PC-3 (cell line): ENCODE data around the gene MICU1. TPM values are rescaled to one million over a fixed set of nuclear protein-coding genes. Genes with fewer than 3 reads are reported as not detected.
"Not testable (repeated sequence)": the region's sequence is repeated elsewhere in the genome, so short reads cannot be mapped to it uniquely, and the experiment has no call there.

ENCODE experiments used
- ATAC-seq: fragments of 200-7000 bp; cut with Tn5 transposase; 2 replicates; pipeline ENCODE4 v1.9.1; 2020; ENCODE audit warnings: mild to moderate bottlenecking, moderate library complexity
- BruUV-seq: library from RNA; stranded (reverse); fragments of 400-500 nt; replicated peaks from 2 replicates; lab custom pipeline; 2021; lab: Mats Ljungman, UMichigan
- CTCF ChIA-PET: fragments of 300-600 bp; sonication (Branson Sonifier 250); formaldehyde crosslinking; loops from one replicate; lab custom pipeline; 2022; ENCODE audit warnings: antibody characterized with exemption; lab: Charles Lee
- POLR2A ChIA-PET: fragments of 300-600 bp; sonication (Branson Sonifier 250); formaldehyde crosslinking; loops from one replicate; lab custom pipeline; 2022; ENCODE audit warnings: antibody characterized with exemption; ENCODE audit not compliant: unreplicated experiment; lab: Charles Lee
- DNase-seq: peaks from one replicate; pipeline ENCODE4 v3.0.0-alpha.2; 2015
- H2AFZ ChIP-seq: fragments of 300-600 bp; sonication (generic); 2 replicates; pipeline ENCODE4 v1.6.0; 2016; ENCODE audit warnings: antibody characterized with exemption, low read length
- H3F3A ChIP-seq: fragments of 300-600 bp; sonication (generic); one replicate; pipeline ENCODE4 v1.6.0; 2017; ENCODE audit warnings: antibody characterized with exemption, low read length, control low read depth, mild to moderate bottlenecking; ENCODE audit not compliant: unreplicated experiment
- H3K27ac ChIP-seq: fragments of 300-600 bp; sonication (generic); 2 replicates; pipeline ENCODE4 v1.5.1; 2016; ENCODE audit warnings: mild to moderate bottlenecking, low read length
- H3K27me3 ChIP-seq: fragments of 300-600 bp; sonication (generic); 2 replicates; pipeline ENCODE4 v1.6.1; 2016; ENCODE audit warnings: low read length, mixed read lengths
- H3K36me3 ChIP-seq: fragments of 300-600 bp; sonication (generic); 2 replicates; pipeline ENCODE4 v1.6.1; 2016; ENCODE audit warnings: low read depth, mixed run types, low read length, mixed read lengths
- H3K4me1 ChIP-seq: fragments of 300-600 bp; sonication (generic); 2 replicates; pipeline ENCODE4 v1.5.1; 2016; ENCODE audit warnings: low read length; ENCODE audit not compliant: insufficient read depth
- H3K4me2 ChIP-seq: fragments of 300-600 bp; sonication (generic); 2 replicates; pipeline ENCODE4 v1.6.0; 2016; ENCODE audit warnings: low read length
- H3K4me3 ChIP-seq: fragments of 300-600 bp; sonication (generic); 2 replicates; pipeline ENCODE4 v1.5.1; 2016; ENCODE audit warnings: mild to moderate bottlenecking, low read length, mixed read lengths
- H3K79me2 ChIP-seq: fragments of 300-600 bp; sonication (generic); 2 replicates; pipeline ENCODE4 v1.6.1; 2017; ENCODE audit warnings: low read length, mixed read lengths
- H3K9ac ChIP-seq: fragments of 300-600 bp; sonication (generic); 2 replicates; pipeline ENCODE4 v1.6.0; 2016; ENCODE audit warnings: mild to moderate bottlenecking, low read length
- H3K9me2 ChIP-seq: fragments of 300-600 bp; sonication (generic); replicated peaks from 2 replicates; pipeline ENCODE4 v1.6.1; 2016; ENCODE audit warnings: mixed run types, low read length, mixed read lengths
- H3K9me3 ChIP-seq: fragments of 300-600 bp; sonication (generic); 2 replicates; pipeline ENCODE4 v1.6.1; 2016; ENCODE audit warnings: low read length, mixed read lengths
- H4K20me1 ChIP-seq: fragments of 300-600 bp; sonication (generic); 2 replicates; pipeline ENCODE4 v1.6.1; 2016; ENCODE audit warnings: low read length, mixed read lengths
- EZH2 ChIP-seq: fragments of 300-600 bp; sonication (generic); IDR thresholded peaks from one replicate; pipeline ENCODE4 v1.6.1; 2017; ENCODE audit warnings: antibody characterized with exemption, mild to moderate bottlenecking, low read length; ENCODE audit not compliant: unreplicated experiment
- EZH2phosphoT487 ChIP-seq: fragments of 300-600 bp; sonication (generic); IDR thresholded peaks from 2 replicates; pipeline ENCODE4 v1.6.1; 2018; ENCODE audit warnings: mild to moderate bottlenecking, antibody characterized with exemption, low read length, borderline replicate concordance
- intact Hi-C: fragments of 100-400 bp; cut with micrococcal nuclease; formaldehyde crosslinking; loops from 2 replicates; pipeline ENCODE4 v1.9.0; 2023
- total RNA-seq: library from RNA; depleted of rRNA; stranded (reverse); fragments of >200 nt; gene quantifications from 2 replicates; pipeline ENCODE4 v1.2.3, GENCODE V29; 2014
- TF ChIP-seq, protein P1 (sequence below): fragments of 300-600 bp; sonication (generic); conservative IDR thresholded peaks from 2 replicates; pipeline ENCODE4 v1.5.1; 2017; ENCODE audit warnings: antibody characterized with exemption, low read depth, mild to moderate bottlenecking, low read length

MICU1 gene
- total RNA-seq, 1 experiment from 2014 or later: 19.8 TPM

DNA sequence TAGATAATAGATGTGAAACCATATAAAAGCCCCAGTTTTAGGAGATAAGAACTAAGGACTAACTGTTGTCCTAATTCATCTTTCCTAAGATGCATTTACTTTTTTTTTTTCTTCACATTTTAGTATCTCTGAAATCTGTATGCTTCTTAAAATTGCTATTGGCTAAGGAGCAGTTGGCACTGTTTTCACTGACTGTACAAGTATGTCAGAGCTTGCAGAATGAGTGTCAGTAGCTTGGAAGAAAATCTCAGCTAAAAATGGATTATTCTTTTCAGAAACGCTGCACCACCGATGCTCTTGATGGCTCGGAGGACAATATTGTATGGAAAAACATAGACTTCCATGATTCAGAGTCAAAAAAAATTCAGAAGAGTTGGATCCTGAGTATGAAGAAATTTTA, 180.0 kb downstream of the MICU1 start:
- no peak overlapping the region for H3K4me2 ChIP-seq
- no peaks in the 10 kb centered on the region for H3K36me3 ChIP-seq
- no peak for TF ChIP-seq EZH2
- TF ChIP-seq, protein P1, sequence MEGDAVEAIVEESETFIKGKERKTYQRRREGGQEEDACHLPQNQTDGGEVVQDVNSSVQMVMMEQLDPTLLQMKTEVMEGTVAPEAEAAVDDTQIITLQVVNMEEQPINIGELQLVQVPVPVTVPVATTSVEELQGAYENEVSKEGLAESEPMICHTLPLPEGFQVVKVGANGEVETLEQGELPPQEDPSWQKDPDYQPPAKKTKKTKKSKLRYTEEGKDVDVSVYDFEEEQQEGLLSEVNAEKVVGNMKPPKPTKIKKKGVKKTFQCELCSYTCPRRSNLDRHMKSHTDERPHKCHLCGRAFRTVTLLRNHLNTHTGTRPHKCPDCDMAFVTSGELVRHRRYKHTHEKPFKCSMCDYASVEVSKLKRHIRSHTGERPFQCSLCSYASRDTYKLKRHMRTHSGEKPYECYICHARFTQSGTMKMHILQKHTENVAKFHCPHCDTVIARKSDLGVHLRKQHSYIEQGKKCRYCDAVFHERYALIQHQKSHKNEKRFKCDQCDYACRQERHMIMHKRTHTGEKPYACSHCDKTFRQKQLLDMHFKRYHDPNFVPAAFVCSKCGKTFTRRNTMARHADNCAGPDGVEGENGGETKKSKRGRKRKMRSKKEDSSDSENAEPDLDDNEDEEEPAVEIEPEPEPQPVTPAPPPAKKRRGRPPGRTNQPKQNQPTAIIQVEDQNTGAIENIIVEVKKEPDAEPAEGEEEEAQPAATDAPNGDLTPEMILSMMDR: no peak
- no peak for TF ChIP-seq EZH2phosphoT487
- no peaks in the 10 kb centered on the region for H4K20me1 ChIP-seq
- no peaks in the 10 kb centered on the region for H3K27me3 ChIP-seq
- no peaks in the 10 kb centered on the region for H3K9me3 ChIP-seq
- DNase-seq (no peak), ATAC-seq (no peak)
- H3K4me1 ChIP-seq: no peaks in the 10 kb centered on the region
- ChIA-PET POLR2A (interaction anchor here (0.6 kb wide), 1 partner anchor 80 kb away, joined by 6 read pairs; no protein-coding TSS in a partner anchor), CTCF (no interaction called here)
- H2AFZ ChIP-seq: no peak overlapping the region
- BruUV-seq: no TSS peak
- intact Hi-C loops: no loop called here
- no peak overlapping the region for H3K27ac ChIP-seq
- no peak overlapping the region for H3K4me3 ChIP-seq
- no peak overlapping the region for H3K9ac ChIP-seq
- H3F3A ChIP-seq: no peaks in the 10 kb centered on the region
- H3K79me2 ChIP-seq: no peaks in the 10 kb centered on the region
- no peaks in the 10 kb centered on the region for H3K9me2 ChIP-seq

DNA sequence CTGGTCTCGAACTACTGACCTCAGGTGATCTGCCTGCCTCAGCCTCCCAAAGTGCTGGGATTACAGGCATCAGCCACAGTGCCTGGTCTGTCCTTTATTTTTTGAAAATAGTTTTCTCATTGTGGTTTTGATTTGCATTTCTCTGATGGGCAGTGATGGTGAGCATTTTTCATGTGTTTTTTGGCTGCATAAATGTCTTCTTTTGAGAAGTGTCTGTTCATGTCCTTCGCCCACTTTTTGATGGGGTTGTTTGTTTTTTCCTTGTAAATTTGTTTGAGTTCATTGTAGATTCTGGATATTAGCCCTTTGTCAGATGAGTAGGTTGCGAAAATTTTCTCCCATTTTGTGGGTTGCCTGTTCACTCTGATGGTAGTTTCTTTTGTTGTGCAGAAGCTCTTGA, 182.9 kb downstream of the MICU1 start:
- POLR2A ChIA-PET, H3K79me2 ChIP-seq, DNase-seq, H4K20me1 ChIP-seq, H3K27me3 ChIP-seq, H3F3A ChIP-seq, CTCF ChIA-PET, H3K36me3 ChIP-seq, H3K4me1 ChIP-seq, intact Hi-C loops, H3K4me2 ChIP-seq, H3K9me3 ChIP-seq, H3K9me2 ChIP-seq, H3K27ac ChIP-seq, ATAC-seq, H3K9ac ChIP-seq, H2AFZ ChIP-seq, H3K4me3 ChIP-seq, BruUV-seq: not testable (repeated sequence)

DNA sequence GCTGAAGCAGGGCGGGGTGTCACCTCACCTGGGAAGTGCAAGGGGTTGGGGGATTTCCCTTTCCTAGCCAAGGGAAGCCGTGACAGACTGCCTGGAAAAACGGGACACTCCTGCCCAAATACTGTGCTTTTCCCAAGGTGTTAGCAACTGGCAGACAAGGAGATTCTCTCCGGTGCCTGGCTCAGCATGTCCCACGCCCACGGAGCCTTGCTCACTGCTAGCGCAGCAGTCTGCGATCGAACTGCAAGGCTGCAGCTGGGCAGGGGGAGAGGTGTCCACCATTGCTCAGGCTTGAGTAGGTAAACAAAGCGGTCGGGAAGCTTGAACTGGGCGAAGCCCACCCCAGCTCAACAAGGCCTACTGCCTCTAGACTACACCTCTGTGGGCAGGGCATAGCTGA, 190.3 kb downstream of the MICU1 start:
- H3K9me2 ChIP-seq: no peaks in the 10 kb centered on the region
- no peak overlapping the region for H3K4me2 ChIP-seq
- intact Hi-C loops: no loop called here
- no peak overlapping the region for H2AFZ ChIP-seq
- no peak overlapping the region for H3K9ac ChIP-seq
- no peak for ATAC-seq
- H4K20me1 ChIP-seq: no peaks in the 10 kb centered on the region
- H3K27me3 ChIP-seq: no peaks in the 10 kb centered on the region
- H3K4me3 ChIP-seq: no peak overlapping the region
- no peaks in the 10 kb centered on the region for H3F3A ChIP-seq
- H3K36me3 ChIP-seq: no peaks in the 10 kb centered on the region
- TF ChIP-seq, protein P1: no peak
- DNase-seq: no peak
- no peaks in the 10 kb centered on the region for H3K79me2 ChIP-seq
- no peak overlapping the region for H3K27ac ChIP-seq
- no peaks in the 10 kb centered on the region for H3K4me1 ChIP-seq
- CTCF ChIA-PET: no interaction called here
- BruUV-seq: no TSS peak
- POLR2A ChIA-PET: no interaction called here
- no peaks in the 10 kb centered on the region for H3K9me3 ChIP-seq

DNA sequence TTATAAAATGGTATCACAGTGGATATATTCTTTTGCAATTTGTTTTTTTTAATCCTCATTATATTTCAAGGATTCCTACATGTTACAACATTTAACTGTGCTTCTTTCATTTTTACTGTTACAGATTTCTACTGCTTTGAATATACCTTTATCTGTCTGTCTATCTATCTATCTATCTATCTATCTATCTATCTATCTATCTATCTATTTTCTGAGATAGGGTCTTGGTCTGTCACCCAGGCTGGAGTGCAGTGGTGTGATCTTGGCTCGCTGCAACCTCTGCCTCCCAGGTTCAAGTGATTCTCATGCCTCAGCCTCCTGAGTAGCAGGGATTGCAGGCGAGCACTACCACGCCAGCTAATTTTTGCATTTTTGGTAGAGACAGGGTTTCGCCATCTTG, 194.9 kb downstream of the MICU1 start:
- H3K9me2 ChIP-seq, H3K27ac ChIP-seq, H3K36me3 ChIP-seq, H2AFZ ChIP-seq, H3K4me3 ChIP-seq, BruUV-seq, DNase-seq, CTCF ChIA-PET, ATAC-seq, H3F3A ChIP-seq, H3K79me2 ChIP-seq, intact Hi-C loops, H3K9me3 ChIP-seq, H3K27me3 ChIP-seq, H3K4me1 ChIP-seq, H3K4me2 ChIP-seq, H4K20me1 ChIP-seq, POLR2A ChIA-PET, H3K9ac ChIP-seq: not testable (repeated sequence)
